Daoy (cell line): ENCODE measurements around the gene HIVEP3. TPM values are rescaled to one million over a fixed set of nuclear protein-coding genes. Genes with fewer than 3 reads are reported as not detected.
A peak's percentile ranks its signal among the peaks of the same experiment; 100 is the strongest.
"Not testable (repeated sequence)": the region's sequence is repeated elsewhere in the genome, so short reads cannot be mapped to it uniquely, and the experiment has no call there.

Experiments
- DNase-seq: peaks from one replicate; pipeline ENCODE4 v3.0.0-alpha.2; 2015; ENCODE audit warnings: low read depth
- total RNA-seq: library from RNA; depleted of rRNA; stranded (reverse); fragments of >200 nt; shearing (Covaris generic); gene quantifications from 2 replicates; pipeline ENCODE4 v1.2.3, GENCODE V29; 2014; rRNA removed

HIVEP3 gene
- 7.5 and 9.5 TPM in 2 replicates for total RNA-seq

DNA sequence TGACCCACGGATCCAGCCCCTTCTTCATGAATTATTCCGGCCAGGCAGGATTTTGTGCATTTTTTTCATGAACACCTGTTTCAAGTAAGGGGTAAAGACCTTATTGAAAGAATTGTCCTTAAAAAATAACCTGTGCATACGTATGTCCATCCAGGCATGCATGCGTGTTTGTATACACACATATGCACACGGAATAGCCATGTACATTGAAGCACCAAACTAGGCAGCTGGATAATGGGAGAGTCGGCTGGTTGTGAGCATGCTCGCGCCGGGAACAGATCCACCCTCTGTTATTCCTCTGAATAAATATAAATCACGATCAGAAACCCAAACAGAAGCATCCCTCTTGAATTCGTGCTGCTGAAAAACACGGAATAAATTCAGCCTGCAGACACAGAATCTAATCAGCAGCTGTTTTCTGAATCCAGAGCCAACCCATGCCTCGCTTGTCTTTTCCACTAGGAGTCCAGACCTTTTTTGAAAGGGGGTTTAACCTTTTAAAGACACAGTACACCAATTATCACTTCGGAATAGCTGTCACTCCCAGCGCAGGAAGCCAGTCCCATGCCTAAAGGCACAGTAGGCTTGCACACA is at the start of gene HIVEP3:
TSS of gene HIVEP3 (minus strand) at position 473 of the 594 bp plus-strand sequence.
- DNase-seq = peak; percentile 42

DNA sequence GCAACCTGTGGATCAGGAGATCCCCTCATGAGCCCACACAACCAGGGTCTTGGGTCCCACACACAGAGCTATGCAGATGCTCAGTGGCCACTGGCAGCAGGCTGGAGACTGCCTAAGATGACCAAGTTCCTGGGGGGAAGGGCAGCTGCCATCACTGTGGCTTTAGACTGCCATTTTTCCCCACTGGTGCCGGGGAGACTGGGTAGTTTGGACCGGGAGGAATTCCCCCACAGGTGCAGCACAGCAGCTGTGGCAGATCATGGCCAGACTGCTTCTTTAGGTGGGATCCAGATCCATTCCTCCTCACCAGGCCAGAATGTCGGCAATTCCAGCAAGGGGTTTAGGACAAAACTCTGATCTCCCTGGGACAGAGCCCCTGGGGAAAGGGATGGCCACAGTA is 45.7 kb upstream of the HIVEP3 start:
- DNase-seq = no peak

- DNase-seq = no peak
Measured at GRCh38 chr1:41963636-41964035, 44.9 kb upstream of the HIVEP3 start.

DNA sequence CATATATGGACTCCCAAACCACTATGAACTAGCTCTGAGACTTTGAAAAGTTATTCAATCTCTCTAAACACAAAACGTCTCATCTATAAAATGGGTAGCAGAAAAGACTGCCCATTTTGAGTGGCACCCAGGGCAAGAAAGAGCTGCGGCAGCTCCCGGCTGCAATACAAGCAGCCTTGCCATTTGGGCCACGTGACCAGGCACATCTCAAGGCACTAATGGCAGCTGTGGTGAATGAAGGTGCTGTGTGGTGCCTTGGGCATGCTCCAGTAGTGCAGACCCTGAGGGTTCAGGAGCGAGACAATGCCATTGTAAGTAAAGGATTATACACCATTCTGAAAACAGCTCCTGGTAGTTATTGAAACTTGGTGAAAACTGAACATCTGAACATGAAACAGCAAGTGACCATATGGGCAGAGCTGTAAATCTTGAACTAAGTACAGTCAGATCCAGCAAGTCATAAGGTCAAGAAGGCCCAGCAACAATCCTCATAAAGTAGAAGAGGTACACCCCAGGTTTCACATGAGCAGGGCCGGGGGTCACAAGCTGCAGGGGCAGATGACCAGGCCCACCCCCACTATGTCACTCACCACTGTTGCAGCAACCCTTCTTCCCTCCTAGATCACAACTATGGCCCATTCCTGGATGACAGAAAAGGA is 39.4 kb upstream of the HIVEP3 start:
- no peak for DNase-seq

- peak; percentile 77 for DNase-seq
Measured at GRCh38 chr1:41957568-41957967, 38.8 kb upstream of the HIVEP3 start.

GRCh38 chr1:41955461-41956159 is 36.9 kb upstream of the HIVEP3 start:
- peak; percentile 97 for DNase-seq

GRCh38 chr1:41954533-41954944 is 35.8 kb upstream of the HIVEP3 start:
- DNase-seq = peak; percentile 93

DNA sequence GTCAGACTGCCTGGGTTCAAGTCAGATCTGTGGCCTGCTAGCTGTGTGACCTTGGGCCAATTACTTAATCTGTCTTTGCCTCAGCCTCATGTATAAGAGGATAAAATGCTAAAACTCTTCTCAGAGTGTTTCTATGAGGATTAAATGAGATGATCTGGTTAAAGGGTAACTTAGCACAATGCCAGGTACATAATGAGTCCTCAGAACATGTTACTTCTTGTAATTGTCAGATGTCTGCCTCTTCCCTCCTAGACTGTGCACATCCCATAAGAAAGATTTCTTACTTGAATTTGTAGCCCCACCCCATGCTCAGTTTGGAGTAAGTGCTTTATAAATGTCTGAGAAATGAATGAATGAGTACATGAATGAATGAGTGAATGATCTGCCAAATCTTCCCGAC is 34.6 kb upstream of the HIVEP3 start:
- DNase-seq = no peak

- DNase-seq = no peak
Measured at GRCh38 chr1:41952208-41952607, 33.5 kb upstream of the HIVEP3 start.

- DNase-seq = not testable (repeated sequence)
Measured at GRCh38 chr1:41951492-41951891, 32.8 kb upstream of the HIVEP3 start.

- DNase-seq = peak; percentile 44
Measured at GRCh38 chr1:41950820-41951219, 32.1 kb upstream of the HIVEP3 start.

DNA sequence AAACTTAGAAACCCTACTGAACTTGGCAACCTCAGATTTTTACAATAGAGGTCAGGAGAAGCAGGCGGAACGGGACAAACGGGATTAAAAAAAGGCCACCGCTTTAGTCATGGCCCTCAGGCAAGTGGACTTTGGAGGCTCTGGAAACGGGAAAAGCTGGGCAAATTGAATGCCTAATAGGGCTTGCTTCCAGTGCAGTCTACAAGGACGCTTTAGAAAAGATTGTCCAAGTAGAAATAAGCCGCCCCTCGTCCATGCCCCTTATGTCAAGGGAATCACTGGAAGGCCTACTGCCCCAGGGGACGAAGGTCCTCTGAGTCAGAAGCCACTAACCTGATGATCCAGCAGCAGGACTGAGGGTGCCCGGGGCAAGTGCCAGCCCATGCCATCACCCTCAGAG is 27.2 kb upstream of the HIVEP3 start:
- DNase-seq = not testable (repeated sequence)

DNA sequence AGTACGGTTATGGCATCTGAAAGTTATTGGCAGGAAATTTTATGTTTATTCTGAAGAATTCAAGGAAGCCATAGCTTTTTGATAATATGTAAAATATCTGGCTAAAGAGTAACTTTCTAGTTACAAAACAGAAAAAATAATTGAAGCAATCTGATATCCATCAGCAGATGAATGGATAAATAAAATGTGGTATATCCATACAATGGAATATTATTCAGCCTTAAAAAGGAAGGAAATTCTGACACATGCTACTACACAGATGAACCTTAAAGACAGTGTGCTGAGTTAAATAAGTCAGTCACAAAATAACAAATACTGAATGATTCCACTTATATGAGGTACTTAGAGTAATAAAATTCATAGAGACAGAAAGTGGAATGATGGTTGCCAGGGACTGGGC is 25.0 kb upstream of the HIVEP3 start:
- no peak for DNase-seq

DNA sequence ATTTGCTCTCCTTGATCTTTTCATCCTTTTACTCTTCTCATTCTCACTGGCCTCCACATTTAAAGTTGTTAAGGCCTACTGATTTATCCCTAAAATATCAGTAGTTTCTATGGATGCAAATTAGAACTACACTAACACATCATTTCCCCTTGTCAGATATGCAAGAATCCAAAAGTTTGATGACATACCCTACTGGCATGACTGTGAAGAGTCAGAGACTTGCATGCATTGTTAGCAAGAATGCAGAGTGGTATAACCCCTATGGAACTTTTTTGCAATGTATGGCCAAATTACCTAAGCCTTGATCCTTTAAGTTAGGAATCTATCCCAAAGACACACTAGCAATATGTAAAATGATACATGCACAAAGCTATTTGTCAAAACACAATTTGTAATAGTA is 23.6 kb upstream of the HIVEP3 start:
- DNase-seq = no peak

GRCh38 chr1:41941381-41941780 is 22.7 kb upstream of the HIVEP3 start:
- no peak for DNase-seq

DNA sequence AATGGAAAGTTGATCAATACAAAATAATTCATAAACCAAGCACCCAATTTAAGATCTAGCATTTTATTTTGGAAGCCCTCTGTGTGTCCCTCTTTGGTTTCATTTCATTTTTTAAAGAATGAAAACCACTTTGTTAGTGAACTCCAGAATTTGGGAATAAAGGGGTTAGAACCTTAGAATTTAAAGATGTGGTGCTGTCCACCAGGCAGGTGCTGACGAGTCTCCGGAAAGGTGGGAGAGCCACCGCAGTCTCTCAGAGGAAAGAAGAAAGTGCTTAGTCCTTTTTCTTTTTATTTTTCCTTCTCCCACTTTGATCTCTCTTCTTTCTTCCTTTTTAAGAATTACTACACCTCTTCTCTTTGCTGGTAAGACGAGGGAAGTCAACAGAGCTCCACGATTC is 20.5 kb upstream of the HIVEP3 start:
- DNase-seq = no peak

DNA sequence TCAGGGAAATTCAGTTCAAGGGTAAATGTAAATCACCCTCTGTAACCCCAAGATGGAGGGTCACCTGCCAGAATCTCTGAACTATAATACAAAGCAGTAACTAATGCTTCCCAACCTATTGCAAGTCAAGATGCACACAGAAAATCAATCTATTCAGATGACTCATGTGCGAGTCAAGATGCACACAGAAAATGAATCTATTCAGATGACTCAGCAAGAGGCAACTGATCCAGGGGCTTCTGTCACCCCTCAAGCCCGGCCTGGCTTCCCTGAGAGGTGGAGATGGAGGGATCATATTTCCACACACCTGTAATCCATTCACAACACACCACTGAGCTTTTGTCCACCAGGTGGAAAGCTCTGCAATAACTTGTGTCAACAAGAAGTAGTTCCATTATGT is 17.4 kb upstream of the HIVEP3 start:
- DNase-seq = peak; percentile 63

DNA sequence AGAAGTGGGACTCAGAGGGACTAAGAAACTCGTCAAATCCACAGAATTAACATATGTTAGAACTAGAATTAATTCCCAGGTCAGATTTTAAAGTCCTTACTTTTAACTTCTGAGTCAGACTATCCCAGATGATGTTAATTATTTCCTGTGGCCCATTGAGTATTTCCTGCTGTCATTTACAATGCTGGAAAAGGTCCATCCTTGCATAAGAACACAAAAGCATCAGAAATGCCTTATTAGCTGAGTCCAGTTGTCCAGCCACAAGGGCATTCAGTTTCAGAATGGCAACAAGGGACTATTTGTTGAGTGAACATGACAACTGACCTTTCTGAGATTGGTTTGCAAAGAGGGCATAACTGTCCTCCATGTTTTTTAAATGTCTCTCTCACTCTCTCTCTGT is 16.5 kb upstream of the HIVEP3 start:
- DNase-seq = no peak

- no peak for DNase-seq
Measured at GRCh38 chr1:41933106-41933505, 14.4 kb upstream of the HIVEP3 start.

DNA sequence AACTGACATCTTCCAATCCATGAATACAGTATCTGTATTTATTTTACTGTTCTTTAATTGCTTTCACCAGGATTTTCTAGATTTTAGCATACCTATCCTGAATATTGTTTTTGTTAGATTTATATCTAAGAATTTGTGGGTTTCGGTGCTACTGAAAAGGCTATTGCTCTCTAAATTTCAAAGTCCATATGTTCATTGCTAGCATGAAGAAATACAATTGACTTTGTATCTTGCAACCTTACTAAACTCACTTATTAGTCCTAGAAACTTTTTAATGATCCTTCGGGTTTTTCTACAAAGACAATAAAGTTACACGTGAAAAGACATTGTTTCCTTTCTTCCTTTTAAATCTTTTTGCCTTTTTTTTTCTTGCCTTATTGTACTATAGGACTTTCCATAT is 12.9 kb upstream of the HIVEP3 start:
- DNase-seq = no peak

- DNase-seq = no peak
Measured at GRCh38 chr1:41927118-41927517, 8.4 kb upstream of the HIVEP3 start.

DNA sequence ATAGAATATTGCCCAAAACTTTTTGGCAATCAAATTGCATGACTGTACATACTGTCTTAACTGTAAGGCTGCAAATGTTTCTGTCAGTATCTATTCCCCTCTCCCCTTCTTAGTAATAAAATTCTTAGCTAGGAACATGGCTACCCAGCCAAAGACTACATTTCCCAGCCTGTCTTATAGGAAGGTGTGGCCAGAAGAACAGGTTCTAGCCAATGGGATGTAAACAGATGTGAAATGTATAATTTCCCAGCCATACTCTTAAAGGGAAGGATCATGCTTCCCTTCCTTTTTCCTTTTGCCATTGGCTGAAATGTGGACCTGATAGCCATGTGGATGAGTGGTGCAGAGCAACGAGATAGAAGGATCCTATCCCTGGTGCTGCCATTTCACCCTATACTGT is 7.0 kb upstream of the HIVEP3 start:
- no peak for DNase-seq

DNA sequence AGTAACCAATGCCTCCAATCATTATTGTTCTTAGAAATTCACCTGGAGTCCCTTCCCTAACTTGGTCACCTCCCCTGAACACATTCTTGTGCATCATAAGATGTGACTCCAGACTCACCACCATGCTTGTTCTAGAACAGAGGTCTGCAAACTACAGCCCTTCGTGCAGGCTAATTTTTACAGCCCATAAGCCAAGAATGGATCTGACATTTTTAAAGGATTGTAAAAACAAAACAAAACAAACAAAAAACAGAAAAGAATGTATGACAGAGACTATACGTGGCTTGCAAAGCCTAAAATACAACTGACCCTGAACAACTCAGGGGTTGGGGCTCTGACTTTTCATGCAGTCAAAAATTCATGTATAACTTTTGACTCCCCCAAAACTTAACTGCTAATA is 6.2 kb upstream of the HIVEP3 start:
- DNase-seq = no peak
